B cell (primary cell): ENCODE data around the gene TEDC2. TPM values are rescaled to one million over a fixed set of nuclear protein-coding genes. Genes with fewer than 3 reads are reported as not detected.

Experiments
- ATAC-seq: fragments of 200-7000 bp; cut with Tn5 transposase; one replicate; pipeline ENCODE4 v1.10.0; 2021; ENCODE audit warnings: low read depth, mild to moderate bottlenecking, moderate number of reproducible peaks, moderate library complexity
- CTCF ChIA-PET: fragments of 350-600 bp; sonication (Branson Sonifier 250); formaldehyde crosslinking; loops from one replicate; lab custom pipeline; 2021; ENCODE audit warnings: antibody characterized with exemption, inconsistent platforms; lab: Charles Lee
- POLR2A ChIA-PET: fragments of 350-600 bp; sonication (Branson Sonifier 250); formaldehyde crosslinking; loops from one replicate; lab custom pipeline; 2021; ENCODE audit warnings: antibody characterized with exemption; lab: Charles Lee
- DNase-seq: peaks from one replicate; pipeline ENCODE4 v3.0.0; 2013
- H2AFZ ChIP-seq: 2 replicates; pipeline ENCODE4 v1.6.1; 2012; ENCODE audit warnings: mild to moderate bottlenecking, low read depth, low read length; ENCODE audit not compliant: insufficient read depth, poor library complexity, severe bottlenecking
- H3K27ac ChIP-seq, 2 donors: 1 replicate in 1 of 2; 2 replicates in 1 of 2; pipeline ENCODE4 v1.5.1; 2012 to 2013; ENCODE audit warnings: low read length in 2 of 2, mild to moderate bottlenecking in 2 of 2, moderate library complexity in 1 of 2
- H3K27me3 ChIP-seq, 4 experiments: fragments of 200-600 bp in 1 of 4; sonication (generic) in 1 of 4; replicated peaks in 1 of 4; 1 replicate in 2 of 4; 2 replicates in 2 of 4; pipeline versions ENCODE4 v1.6.1 to v1.7.0; 2013 to 2016; ENCODE audit warnings: low read length in 3 of 4, mild to moderate bottlenecking in 2 of 4, mixed read lengths in 1 of 4, moderate library complexity in 1 of 4; ENCODE audit not compliant: insufficient read depth in 4 of 4, control insufficient read depth in 3 of 4; ENCODE audit errors: control extremely low read depth in 1 of 4
- H3K36me3 ChIP-seq, 2 experiments: replicated peaks in 1 of 2; 1 replicate in 1 of 2; 2 replicates in 1 of 2; pipeline versions ENCODE4 v1.6.1 to v1.7.1; 2013; ENCODE audit warnings: low read length in 1 of 2; ENCODE audit not compliant: insufficient read depth in 2 of 2, control insufficient read depth in 1 of 2; ENCODE audit errors: control extremely low read depth in 1 of 2, extremely low read depth in 1 of 2
- H3K4me1 ChIP-seq, 2 donors: fragments of 200-600 bp in 1 of 2; sonication (generic) in 1 of 2; 1 replicate in 1 of 2; 2 replicates in 1 of 2; pipeline versions ENCODE4 v1.5.1 to v1.6.1; 2013 to 2017; ENCODE audit warnings: low read length in 2 of 2; ENCODE audit not compliant: control insufficient read depth in 2 of 2, insufficient read depth in 2 of 2
- H3K4me2 ChIP-seq: replicated peaks from 2 replicates; pipeline ENCODE3; 2012; ENCODE audit warnings: mild to moderate bottlenecking, low read depth, low read length; ENCODE audit not compliant: poor library complexity, severe bottlenecking
- H3K4me3 ChIP-seq, 5 experiments: fragments of 200-600 bp in 1 of 5; sonication (generic) in 1 of 5; 1 replicate in 3 of 5; 2 replicates in 2 of 5; pipeline versions ENCODE4 v1.5.1 to v1.7.0; 2011 to 2016; ENCODE audit warnings: low read length in 4 of 5, mild to moderate bottlenecking in 4 of 5, low read depth in 2 of 5, control low read depth in 1 of 5, moderate library complexity in 1 of 5; ENCODE audit not compliant: insufficient read depth in 1 of 5; ENCODE audit errors: control extremely low read depth in 1 of 5, extremely low read depth in 1 of 5
- H3K79me2 ChIP-seq: fragments of 200-600 bp; sonication (generic); one replicate; pipeline ENCODE4 v1.6.0; 2016; ENCODE audit warnings: low read length; ENCODE audit not compliant: control insufficient read depth, insufficient read depth
- H3K9ac ChIP-seq: fragments of 200-600 bp; sonication (generic); 2 replicates; pipeline ENCODE4 v1.6.1; 2017; ENCODE audit warnings: mild to moderate bottlenecking, low read length, moderate library complexity
- H3K9me3 ChIP-seq, 3 donors: one replicate each; pipeline versions ENCODE4 v1.6.1 to v1.7.1; 2013; ENCODE audit warnings: low read length in 2 of 3; ENCODE audit not compliant: control insufficient read depth in 2 of 3, insufficient read depth in 1 of 3; ENCODE audit errors: control extremely low read depth in 1 of 3
- H4K20me1 ChIP-seq: 2 replicates; pipeline ENCODE4 v1.6.0; 2012; ENCODE audit warnings: mild to moderate bottlenecking, low read length; ENCODE audit not compliant: insufficient read depth, control insufficient read depth, poor library complexity, severe bottlenecking
- H3K27ac Mint-ChIP-seq: one replicate; pipeline ENCODE4 v1.8.0; 2021; ENCODE audit warnings: mixed read lengths
- H3K27me3 Mint-ChIP-seq: one replicate; pipeline ENCODE4 v1.8.0; 2021; ENCODE audit warnings: mixed read lengths
- H3K4me1 Mint-ChIP-seq: one replicate; pipeline ENCODE4 v1.8.0; 2021; ENCODE audit warnings: mixed read lengths
- H3K4me3 Mint-ChIP-seq: one replicate; pipeline ENCODE4 v1.8.0; 2021; ENCODE audit warnings: mixed read lengths
- H3K9me3 Mint-ChIP-seq: one replicate; pipeline ENCODE4 v1.8.0; 2022; ENCODE audit warnings: mixed read lengths; ENCODE audit not compliant: insufficient read depth
- CTCF ChIP-seq: fragments of 200-600 bp; IDR thresholded peaks from one replicate; pipeline ENCODE4 v1.8.0; 2022; ENCODE audit warnings: antibody characterized with exemption, mild to moderate bottlenecking
- EZH2 ChIP-seq: IDR thresholded peaks from 2 replicates; pipeline ENCODE4 v1.6.1; 2012; ENCODE audit warnings: borderline replicate concordance, low read depth, mild to moderate bottlenecking, moderate library complexity, low read length; ENCODE audit not compliant: insufficient read depth, poor library complexity, severe bottlenecking
- WGBS: methylation state at CpG from one replicate; pipeline ENCODE4 v1.1.5; 2013; ENCODE audit warnings: missing lambda C conversion rate; ENCODE audit not compliant: insufficient coverage; 5-methylcytosine and 5-hydroxymethylcytosine counted together
- intact Hi-C: fragments of 100-400 bp; cut with micrococcal nuclease; formaldehyde crosslinking; loops from one replicate; pipeline ENCODE4 v1.10.0; 2022
- polyA plus RNA-seq: library from polyadenylated mRNA; depleted of rRNA; stranded (reverse); fragments of >200 nt; gene quantifications from 2 replicates; pipeline ENCODE4 v1.2.3, GENCODE V29; 2012
- total RNA-seq, 2 donors: library from RNA; stranded (reverse); fragments of 120-200 nt in 1 of 2; gene quantifications; 1 replicate in 1 of 2; 2 replicates in 1 of 2; pipeline versions ENCODE4 v1.2.3 to v1.2.4, GENCODE V29; 2013 to 2022

The TEDC2 gene
- total and polyA plus RNA-seq, 2 donors (not counting 1 experiment from before 2014, with no cell fraction given): 1.1 to 2.9 TPM

GRCh38 chr16:2499454-2499853 lies 39.5 kb downstream of the TEDC2 start:
- DNase-seq: no peak
- Histone ChIP-seq H3K36me3 (peaks cover 0 to 4% of the 10 kb centered on the region in 2 experiments), H2AFZ (no peak overlapping the region), H4K20me1 (no peaks in the 10 kb centered on the region), H3K4me3 (no peak overlapping the region), H3K9ac (no peak overlapping the region), H3K27me3 (no peaks in the 10 kb centered on the region), H3K4me1 (peaks cover 0 to 8% of the 10 kb centered on the region in 2 donors), H3K79me2 (peaks cover 22% of the 10 kb centered on the region), H3K9me3 (no peaks in the 10 kb centered on the region), H3K4me2 (no peak overlapping the region), H3K27ac (no peak overlapping the region)
- POLR2A ChIA-PET: no interaction called here
- Mint-ChIP-seq H3K4me1 (peaks cover 2% of the 10 kb centered on the region), H3K27me3 (no peaks in the 10 kb centered on the region), H3K27ac (no peak overlapping the region), H3K4me3 (no peak overlapping the region), H3K9me3 (no peaks in the 10 kb centered on the region)
- CTCF ChIA-PET: interaction anchor here (0.9 to 3.0 kb wide), 5 partner anchors 11 to 306 kb away, joined by 3 to 41 read pairs (median 9); partner anchors contain the start of gene ECI1
- intact Hi-C loops: no loop called here
- ATAC-seq: no peak
- 100% methylated on average over 1 of the region's 6 CpGs for WGBS
- no peak for TF ChIP-seq CTCF
- TF ChIP-seq EZH2: no peak

- ChIA-PET CTCF (interaction anchor here (0.9 to 3.0 kb wide), 9 partner anchors 10 to 306 kb away, joined by 3 to 41 read pairs (median 6); partner anchors contain the start of genes ABCA3 and ECI1), POLR2A (no interaction called here)
- peaks cover 0 to 4% of the 10 kb centered on the region in 2 experiments for H3K36me3 ChIP-seq
- H2AFZ ChIP-seq: no peak overlapping the region
- no peak overlapping the region for H3K4me3 Mint-ChIP-seq
- H3K79me2 ChIP-seq: peaks cover 22% of the 10 kb centered on the region
- no peaks in the 10 kb centered on the region for H3K9me3 Mint-ChIP-seq
- H3K27ac ChIP-seq: no peak overlapping the region
- H3K9me3 ChIP-seq: no peaks in the 10 kb centered on the region
- no peak overlapping the region for H3K4me2 ChIP-seq
- peaks cover 0 to 8% of the 10 kb centered on the region in 2 donors for H3K4me1 ChIP-seq
- ATAC-seq (no peak), DNase-seq (no peak)
- no peaks in the 10 kb centered on the region for H3K27me3 ChIP-seq
- H4K20me1 ChIP-seq: no peaks in the 10 kb centered on the region
- no peak overlapping the region for H3K9ac ChIP-seq
- H3K27ac Mint-ChIP-seq: no peak overlapping the region
- TF ChIP-seq EZH2 (no peak), CTCF (no peak)
- no peaks in the 10 kb centered on the region for H3K27me3 Mint-ChIP-seq
- 95% methylated on average over 29 of the region's 29 CpGs for WGBS
- intact Hi-C loops: loop anchor here (10.0 kb wide), 1 partner anchor 475 kb away; the partner anchor contains the start of gene NHERF2
- no peak overlapping the region for H3K4me3 ChIP-seq
- H3K4me1 Mint-ChIP-seq: peaks cover 2% of the 10 kb centered on the region
Observed at GRCh38 chr16:2499890-2500429, 40.1 kb downstream of the TEDC2 start.
